IMR-90 (cell line): ENCODE measurements around the gene FBRSL1. TPM values are rescaled to one million over a fixed set of nuclear protein-coding genes. Genes with fewer than 3 reads are reported as not detected.

Experiments used
- ATAC-seq: fragments of 200-7000 bp; cut with Tn5 transposase; 2 replicates; pipeline ENCODE4 v1.9.1; 2020; ENCODE audit warnings: low read depth, mild to moderate bottlenecking, moderate library complexity
- BruUV-seq: library from RNA; stranded (reverse); fragments of 400-500 nt; replicated peaks from 2 replicates; lab custom pipeline; 2021; lab: Mats Ljungman, UMichigan
- CTCF ChIA-PET: fragments of 300-600 bp; formaldehyde crosslinking; extraction: SDS; loops from one replicate; lab custom pipeline; 2021; ENCODE audit warnings: antibody characterized with exemption; lab: Yijun Ruan, JAX
- POLR2A ChIA-PET: fragments of 300-600 bp; sonication (Branson Sonifier 250); formaldehyde crosslinking; loops from one replicate; lab custom pipeline; 2022; ENCODE audit warnings: antibody characterized with exemption; ENCODE audit not compliant: unreplicated experiment; lab: Charles Lee
- DNase-seq: peaks from one replicate; pipeline ENCODE4 v3.0.0; 2013
- H2AFZ ChIP-seq: replicated peaks from 2 replicates; pipeline ENCODE3; 2013; ENCODE audit warnings: low read length, mild to moderate bottlenecking; ENCODE audit not compliant: poor library complexity
- H2AK5ac ChIP-seq: 2 replicates; pipeline ENCODE4 v1.6.1; 2013; ENCODE audit warnings: low read depth, low read length, inconsistent platforms
- H2AK9ac ChIP-seq: replicated peaks from 2 replicates; pipeline ENCODE3; 2013; ENCODE audit warnings: mild to moderate bottlenecking, low read depth, low read length, moderate library complexity; ENCODE audit not compliant: poor library complexity
- H2BK120ac ChIP-seq: 2 replicates; pipeline ENCODE4 v1.6.1; 2013; ENCODE audit warnings: low read depth, low read length, inconsistent platforms
- H2BK15ac ChIP-seq: 3 replicates; pipeline ENCODE4 v1.6.1; 2013; ENCODE audit warnings: low read depth, low read length, inconsistent platforms
- H2BK20ac ChIP-seq: 2 replicates; pipeline ENCODE4 v1.6.1; 2013; ENCODE audit warnings: low read depth, mild to moderate bottlenecking, inconsistent platforms, low read length, moderate library complexity
- H2BK5ac ChIP-seq: 2 replicates; pipeline ENCODE4 v1.6.1; 2013; ENCODE audit warnings: mild to moderate bottlenecking, low read depth, low read length, inconsistent platforms; ENCODE audit not compliant: poor library complexity, severe bottlenecking
- H3K14ac ChIP-seq: replicated peaks from 2 replicates; pipeline ENCODE4 v1.6.1; 2013; ENCODE audit warnings: low read depth, low read length, inconsistent platforms
- H3K18ac ChIP-seq: 2 replicates; pipeline ENCODE4 v1.6.1; 2013; ENCODE audit warnings: low read depth, low read length, control low read depth
- H3K23ac ChIP-seq: 2 replicates; pipeline ENCODE4 v1.6.1; 2013; ENCODE audit warnings: low read depth, low read length, inconsistent platforms
- H3K27ac ChIP-seq: 2 replicates; pipeline ENCODE4 v1.5.1; 2013; ENCODE audit warnings: mild to moderate bottlenecking, control low read depth, low read length; ENCODE audit not compliant: insufficient read depth
- H3K27me3 ChIP-seq: 2 replicates; pipeline ENCODE4 v1.6.1; 2013; ENCODE audit warnings: low read length; ENCODE audit not compliant: control insufficient read depth, insufficient read depth
- H3K36me3 ChIP-seq: 2 replicates; pipeline ENCODE4 v1.6.1; 2013; ENCODE audit warnings: low read length, mixed read lengths; ENCODE audit not compliant: control insufficient read depth, insufficient read depth
- H3K4ac ChIP-seq: 2 replicates; pipeline ENCODE4 v1.6.1; 2013; ENCODE audit warnings: low read depth, low read length, inconsistent platforms
- H3K4me1 ChIP-seq: 2 replicates; pipeline ENCODE4 v1.6.1; 2013; ENCODE audit warnings: low read length, mixed read lengths; ENCODE audit not compliant: control insufficient read depth, insufficient read depth
- H3K4me2 ChIP-seq: 2 replicates; pipeline ENCODE4 v1.6.1; 2013; ENCODE audit warnings: low read depth, mild to moderate bottlenecking, control low read depth, low read length, moderate library complexity
- H3K4me3 ChIP-seq: 2 replicates; pipeline ENCODE4 v1.5.1; 2013; ENCODE audit warnings: low read depth, mild to moderate bottlenecking, control low read depth, low read length, moderate library complexity; ENCODE audit not compliant: insufficient read depth
- H3K56ac ChIP-seq: 2 replicates; pipeline ENCODE4 v1.6.1; 2013; ENCODE audit warnings: low read length, inconsistent platforms; ENCODE audit not compliant: insufficient read depth; ENCODE audit errors: extremely low read depth
- H3K79me1 ChIP-seq, 2 experiments: 2 replicates each; pipeline ENCODE4 v1.6.1; 2013; ENCODE audit warnings: low read length in 2 of 2, inconsistent platforms in 1 of 2, low read depth in 1 of 2
- H3K9ac ChIP-seq: 2 replicates; pipeline ENCODE4 v1.6.1; 2013; ENCODE audit warnings: low read depth, low read length, control low read depth
- H3K9me1 ChIP-seq: 2 replicates; pipeline ENCODE4 v1.6.1; 2013; ENCODE audit warnings: low read length, inconsistent platforms; ENCODE audit not compliant: insufficient read depth
- H3K9me3 ChIP-seq: 2 replicates; pipeline ENCODE4 v1.6.1; 2013; ENCODE audit warnings: low read length; ENCODE audit not compliant: control insufficient read depth, insufficient read depth
- H4K20me1 ChIP-seq: 2 replicates; pipeline ENCODE4 v1.6.1; 2013; ENCODE audit warnings: low read length, inconsistent platforms; ENCODE audit not compliant: insufficient read depth
- H4K5ac ChIP-seq: 2 replicates; pipeline ENCODE4 v1.6.1; 2013; ENCODE audit warnings: mild to moderate bottlenecking, low read depth, low read length, control low read depth
- H4K8ac ChIP-seq, 2 experiments: 2 replicates each; pipeline ENCODE4 v1.6.1; 2013; ENCODE audit warnings: low read depth in 2 of 2, low read length in 2 of 2, control low read depth in 1 of 2, inconsistent platforms in 1 of 2
- H4K91ac ChIP-seq: 2 replicates; pipeline ENCODE4 v1.6.1; 2013; ENCODE audit warnings: low read depth, low read length, inconsistent platforms; ENCODE audit not compliant: insufficient read depth
- CEBPB ChIP-seq: IDR thresholded peaks from 2 replicates; pipeline ENCODE4 v1.6.1; 2012; ENCODE audit warnings: low read depth, low read length, improper control_type of control experiment
- CHD1 ChIP-seq: IDR thresholded peaks from 2 replicates; pipeline ENCODE4 v1.6.1; 2012; ENCODE audit warnings: low read depth, low read length, improper control_type of control experiment
- FOS ChIP-seq: fragments of 150-350 bp; IDR thresholded peaks from 2 replicates; pipeline ENCODE4 v1.6.1; 2016; ENCODE audit warnings: low read depth, low read length
- MAFK ChIP-seq: IDR thresholded peaks from 2 replicates; pipeline ENCODE4 v1.6.1; 2012; ENCODE audit warnings: low read depth, low read length, improper control_type of control experiment
- MAZ ChIP-seq: IDR thresholded peaks from 2 replicates; pipeline ENCODE4 v1.6.1; 2012; ENCODE audit warnings: low read depth, mild to moderate bottlenecking, low read length, improper control_type of control experiment, moderate library complexity, borderline replicate concordance
- MXI1 ChIP-seq: IDR thresholded peaks from 2 replicates; pipeline ENCODE4 v1.6.1; 2012; ENCODE audit warnings: low read depth, mild to moderate bottlenecking, low read length, moderate library complexity, borderline replicate concordance
- NFE2L2 ChIP-seq: fragments of 150-350 bp; IDR thresholded peaks from 2 replicates; pipeline ENCODE4 v1.6.1; 2016; ENCODE audit warnings: low read depth, mild to moderate bottlenecking, low read length
- POLR2A ChIP-seq: IDR thresholded peaks from 2 replicates; pipeline ENCODE4 v1.6.1; 2012; ENCODE audit warnings: mild to moderate bottlenecking, low read depth, low read length
- RAD21 ChIP-seq: IDR thresholded peaks from 2 replicates; pipeline ENCODE4 v1.6.1; 2012; ENCODE audit warnings: low read length, improper control_type of control experiment
- RFX5 ChIP-seq: IDR thresholded peaks from 2 replicates; pipeline ENCODE4 v1.8.0; 2012; ENCODE audit warnings: low read depth, mild to moderate bottlenecking, low read length, moderate library complexity
- SMC3 ChIP-seq: fragments of 150-350 bp; IDR thresholded peaks from 2 replicates; pipeline ENCODE4 v1.6.1; 2016; ENCODE audit warnings: low read depth, mild to moderate bottlenecking, antibody characterized with exemption, low read length, moderate library complexity
- WGBS, 2 experiments: methylation state at CpG; one replicate each; pipeline versions ENCODE4 v1.1.5 to v1.1.7; 2013; ENCODE audit warnings: missing lambda C conversion rate in 2 of 2; ENCODE audit not compliant: insufficient read length in 1 of 2; ENCODE audit errors: extremely low coverage in 2 of 2; 5-methylcytosine and 5-hydroxymethylcytosine counted together
- dilution Hi-C: fragments of 300-500 bp; cut with HindIII; formaldehyde crosslinking; loops from one replicate; pipeline ENCODE4 v1.14.3; 2018; ENCODE audit warnings: low sequenced_read_pairs; ENCODE audit not compliant: unreplicated experiment
- in situ Hi-C: fragments of 300-500 bp; cut with MboI; formaldehyde crosslinking; loops from 3 replicates; pipeline ENCODE4 v1.14.3; 2019; ENCODE audit warnings: low sequenced_read_pairs, inconsistent platforms, mixed read lengths
- intact Hi-C: fragments of 100-400 bp; cut with micrococcal nuclease; formaldehyde crosslinking; loops from 2 replicates; pipeline ENCODE4 v1.10.0; 2022
- polyA plus RNA-seq, 3 experiments: library from polyadenylated mRNA; depleted of rRNA; stranded (reverse); fragments of >200 nt; gene quantifications; 2 replicates each; pipeline ENCODE4 v1.2.3, GENCODE V29; 2012; ENCODE audit warnings: low replicate concordance in 1 of 3
- total RNA-seq: library from RNA; depleted of rRNA; stranded (reverse); fragments of >200 nt; gene quantifications from 2 replicates; pipeline ENCODE4 v1.2.3, GENCODE V29; 2012
- TF ChIP-seq, protein P1 (sequence below): fragments of 150-350 bp; IDR thresholded peaks from 2 replicates; pipeline ENCODE4 v1.6.1; 2016; ENCODE audit warnings: low read depth, mild to moderate bottlenecking, low read length, moderate library complexity, borderline replicate concordance
- TF ChIP-seq, protein P2 (sequence below): conservative IDR thresholded peaks from 2 replicates; pipeline ENCODE4 v1.5.1; 2012; ENCODE audit warnings: mild to moderate bottlenecking, low read depth, low read length, improper control_type of control experiment
- TF ChIP-seq, protein P3 (sequence below): fragments of 150-350 bp; IDR thresholded peaks from 2 replicates; pipeline ENCODE4 v1.6.1; 2017; ENCODE audit warnings: mild to moderate bottlenecking, antibody characterized with exemption, low read length, low read depth

Gene FBRSL1
- total and polyA plus RNA-seq, 2 of the 4 experiments (the other 2 are of a cell fraction), result 0.36 to 10.8 TPM

DNA sequence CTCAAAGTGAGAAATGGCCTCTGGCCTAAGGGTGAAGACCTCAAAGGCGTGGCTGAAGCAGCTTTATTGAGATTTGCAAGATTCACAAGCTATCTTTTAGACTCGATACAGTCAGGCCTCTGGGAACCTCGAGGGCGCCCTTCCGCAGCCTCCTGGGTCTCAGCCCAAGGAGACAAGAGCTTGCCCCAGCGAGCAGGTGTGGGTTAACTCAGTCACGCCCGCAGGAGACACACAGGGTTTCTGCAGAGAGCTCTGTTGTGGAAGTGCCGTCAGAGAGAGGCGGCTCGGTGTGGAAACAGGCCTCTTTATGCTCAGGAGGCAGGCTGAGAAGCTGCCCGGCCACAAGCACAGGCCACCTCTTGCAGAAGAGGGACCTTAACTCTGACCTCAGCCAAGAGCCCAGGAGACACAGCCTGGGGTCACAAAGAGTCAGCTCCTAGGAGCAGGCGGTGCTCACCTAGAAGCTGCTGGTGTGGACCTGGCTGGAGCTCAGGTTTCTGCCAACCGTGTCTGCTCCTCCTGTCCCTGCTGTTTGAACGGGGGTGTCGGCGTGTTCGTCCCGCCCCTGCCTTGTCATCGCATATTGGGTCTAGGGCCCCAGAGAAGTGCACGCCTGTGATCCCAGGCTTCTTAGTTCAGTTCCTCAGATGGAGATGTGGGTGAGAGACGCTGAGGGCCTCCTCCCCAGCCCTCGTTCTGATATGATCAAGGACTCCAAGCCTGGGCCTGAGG is 42.1 kb upstream of the FBRSL1 start:
- Histone ChIP-seq H3K14ac (no peak overlapping the region), H2BK5ac (no peak overlapping the region), H2BK120ac (no peak overlapping the region), H3K23ac (no peak overlapping the region), H2AK5ac (no peak overlapping the region), H3K4me1 (no peaks in the 10 kb centered on the region), H4K91ac (no peak overlapping the region), H3K36me3 (no peaks in the 10 kb centered on the region), H2AK9ac (no peak overlapping the region), H3K4ac (no peak overlapping the region), H3K79me1 (no peaks in the 10 kb centered on the region), H3K4me2 (no peak overlapping the region), H2BK15ac (no peak overlapping the region), H3K9me3 (no peaks in the 10 kb centered on the region), H4K8ac (no peak overlapping the region), H4K5ac (no peak overlapping the region), H3K27ac (no peak overlapping the region), H3K18ac (no peak overlapping the region), H3K9ac (no peak overlapping the region), H3K9me1 (no peaks in the 10 kb centered on the region), H3K27me3 (peaks cover 31% of the 10 kb centered on the region), H3K4me3 (no peak overlapping the region), H2BK20ac (no peak overlapping the region), H4K20me1 (no peaks in the 10 kb centered on the region), H2AFZ (no peak overlapping the region), H3K56ac (no peak overlapping the region)
- dilution Hi-C loops (no loop called here), in situ Hi-C loops (no loop called here), intact Hi-C loops (no loop called here)
- no peak for DNase-seq
- whole genome bisulfite sequencing, 2 experiments, result 69% methylated on average over 5 of the region's 23 CpGs; no CpG with 5 or more reads in 1 of the 2 experiments
- ChIA-PET CTCF (no interaction called here), POLR2A (no interaction called here)
- no TSS peak for BruUV-seq
- no peak for ATAC-seq
- TF ChIP-seq RAD21 (no peak), MAFK (no peak), CEBPB (no peak), RFX5 (no peak), SMC3 (no peak), NFE2L2 (no peak), MAZ (no peak), CHD1 (no peak), MXI1 (no peak), POLR2A (no peak), FOS (no peak)
- TF ChIP-seq, protein P1, sequence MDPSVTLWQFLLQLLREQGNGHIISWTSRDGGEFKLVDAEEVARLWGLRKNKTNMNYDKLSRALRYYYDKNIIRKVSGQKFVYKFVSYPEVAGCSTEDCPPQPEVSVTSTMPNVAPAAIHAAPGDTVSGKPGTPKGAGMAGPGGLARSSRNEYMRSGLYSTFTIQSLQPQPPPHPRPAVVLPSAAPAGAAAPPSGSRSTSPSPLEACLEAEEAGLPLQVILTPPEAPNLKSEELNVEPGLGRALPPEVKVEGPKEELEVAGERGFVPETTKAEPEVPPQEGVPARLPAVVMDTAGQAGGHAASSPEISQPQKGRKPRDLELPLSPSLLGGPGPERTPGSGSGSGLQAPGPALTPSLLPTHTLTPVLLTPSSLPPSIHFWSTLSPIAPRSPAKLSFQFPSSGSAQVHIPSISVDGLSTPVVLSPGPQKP, result no peak
- TF ChIP-seq, protein P2, sequence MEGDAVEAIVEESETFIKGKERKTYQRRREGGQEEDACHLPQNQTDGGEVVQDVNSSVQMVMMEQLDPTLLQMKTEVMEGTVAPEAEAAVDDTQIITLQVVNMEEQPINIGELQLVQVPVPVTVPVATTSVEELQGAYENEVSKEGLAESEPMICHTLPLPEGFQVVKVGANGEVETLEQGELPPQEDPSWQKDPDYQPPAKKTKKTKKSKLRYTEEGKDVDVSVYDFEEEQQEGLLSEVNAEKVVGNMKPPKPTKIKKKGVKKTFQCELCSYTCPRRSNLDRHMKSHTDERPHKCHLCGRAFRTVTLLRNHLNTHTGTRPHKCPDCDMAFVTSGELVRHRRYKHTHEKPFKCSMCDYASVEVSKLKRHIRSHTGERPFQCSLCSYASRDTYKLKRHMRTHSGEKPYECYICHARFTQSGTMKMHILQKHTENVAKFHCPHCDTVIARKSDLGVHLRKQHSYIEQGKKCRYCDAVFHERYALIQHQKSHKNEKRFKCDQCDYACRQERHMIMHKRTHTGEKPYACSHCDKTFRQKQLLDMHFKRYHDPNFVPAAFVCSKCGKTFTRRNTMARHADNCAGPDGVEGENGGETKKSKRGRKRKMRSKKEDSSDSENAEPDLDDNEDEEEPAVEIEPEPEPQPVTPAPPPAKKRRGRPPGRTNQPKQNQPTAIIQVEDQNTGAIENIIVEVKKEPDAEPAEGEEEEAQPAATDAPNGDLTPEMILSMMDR, result no peak
- TF ChIP-seq, protein P3, sequence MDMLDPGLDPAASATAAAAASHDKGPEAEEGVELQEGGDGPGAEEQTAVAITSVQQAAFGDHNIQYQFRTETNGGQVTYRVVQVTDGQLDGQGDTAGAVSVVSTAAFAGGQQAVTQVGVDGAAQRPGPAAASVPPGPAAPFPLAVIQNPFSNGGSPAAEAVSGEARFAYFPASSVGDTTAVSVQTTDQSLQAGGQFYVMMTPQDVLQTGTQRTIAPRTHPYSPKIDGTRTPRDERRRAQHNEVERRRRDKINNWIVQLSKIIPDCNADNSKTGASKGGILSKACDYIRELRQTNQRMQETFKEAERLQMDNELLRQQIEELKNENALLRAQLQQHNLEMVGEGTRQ, result no peak
